Ovary (tissue), 3 donors: ENCODE data around the gene DUSP11.

Experiments used
- CTCF ChIP-seq, 3 donors: fragments of 450-650 bp in 2 of 3; fragments of 200-600 bp in 1 of 3; IDR thresholded peaks; one replicate each; pipeline versions ENCODE4 v1.5.1 to v1.8.0; 2016 to 2022; ENCODE audit warnings: antibody characterized with exemption in 3 of 3, mild to moderate bottlenecking in 1 of 3
- EP300 ChIP-seq: sonication (generic); formaldehyde crosslinking; IDR thresholded peaks from one replicate; pipeline ENCODE4 v1.6.1; 2017; ENCODE audit warnings: antibody characterized with exemption
- POLR2A ChIP-seq: fragments of 450-650 bp; IDR thresholded peaks from one replicate; pipeline ENCODE4 v1.6.1; 2017; ENCODE audit warnings: antibody characterized with exemption, mild to moderate bottlenecking, moderate library complexity
- donor health status: DM: no; HTN: no; CAD: no.

DNA sequence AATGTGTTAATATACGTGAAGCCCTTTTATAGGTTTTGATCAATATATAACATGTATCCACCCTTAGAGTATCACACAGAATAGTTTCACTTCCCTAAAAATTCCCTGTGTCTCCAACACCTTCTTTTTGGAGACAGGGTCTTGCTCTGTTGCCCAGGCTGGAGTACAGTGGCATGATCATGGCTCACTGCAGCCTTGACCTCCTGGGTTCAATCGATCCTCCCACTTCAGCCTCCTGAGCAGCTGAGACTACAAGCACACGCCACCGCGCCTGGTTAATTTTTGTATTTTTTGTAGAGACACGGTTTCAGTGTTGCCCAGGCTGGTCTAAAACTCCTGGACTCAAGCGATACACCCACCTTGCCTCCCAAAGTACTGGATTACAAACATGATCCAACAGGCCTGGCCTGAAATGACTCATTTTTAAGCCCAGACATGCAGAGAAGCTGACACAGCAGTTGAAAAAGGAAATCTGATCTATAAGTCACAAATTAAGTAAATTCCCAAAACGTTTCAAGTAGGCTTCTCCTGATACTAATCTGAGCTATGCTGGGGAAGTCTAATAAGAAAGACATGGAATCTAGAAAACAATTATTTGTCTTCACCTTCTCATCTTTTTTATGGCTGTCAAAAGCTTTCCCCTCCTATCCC is 2.9 kb downstream of the DUSP11 start:
- TF ChIP-seq CTCF (IDR thresholded peaks at IDR 0.05) (no peak), EP300 (no peak), POLR2A (no peak)
